CD14-positive monocyte (primary cell): ENCODE results near the gene SCUBE1. TPM values are rescaled to one million over a fixed set of nuclear protein-coding genes. Genes with fewer than 3 reads are reported as not detected.

Source experiments
- DNase-seq, 3 donors: peaks; one replicate each; pipeline ENCODE4 v3.0.0-alpha.2; 2011 to 2022
- H2AFZ ChIP-seq: 2 replicates; pipeline ENCODE4 v1.6.0; 2012; ENCODE audit warnings: mild to moderate bottlenecking, low read depth, low read length, inconsistent platforms; ENCODE audit not compliant: insufficient read depth, poor library complexity, severe bottlenecking
- H3K27ac ChIP-seq, 2 donors: 1 replicate in 1 of 2; 2 replicates in 1 of 2; pipeline ENCODE4 v1.5.1; 2012 to 2013; ENCODE audit warnings: low read length in 2 of 2, control low read depth in 1 of 2, inconsistent platforms in 1 of 2, low read depth in 1 of 2, mild to moderate bottlenecking in 1 of 2
- H3K27me3 ChIP-seq, 2 donors: one replicate each; pipeline versions ENCODE4 v1.6.0 to v1.6.1; 2011 to 2013; ENCODE audit warnings: low read length in 2 of 2; ENCODE audit not compliant: control insufficient read depth in 2 of 2, insufficient read depth in 2 of 2
- H3K36me3 ChIP-seq, 2 donors: replicated peaks in 1 of 2; 1 replicate in 1 of 2; 2 replicates in 1 of 2; pipeline versions ENCODE4 v1.5.1 to v1.6.1; 2012 to 2013; ENCODE audit warnings: low read length in 2 of 2, control low read depth in 1 of 2, inconsistent platforms in 1 of 2, mild to moderate bottlenecking in 1 of 2; ENCODE audit not compliant: insufficient read depth in 2 of 2, control insufficient read depth in 1 of 2
- H3K4me1 ChIP-seq, 2 donors: 1 replicate in 1 of 2; 2 replicates in 1 of 2; pipeline versions ENCODE4 v1.5.1 to v1.6.1; 2012 to 2013; ENCODE audit warnings: low read length in 2 of 2, control low read depth in 1 of 2, inconsistent platforms in 1 of 2, mild to moderate bottlenecking in 1 of 2, moderate library complexity in 1 of 2; ENCODE audit not compliant: insufficient read depth in 2 of 2, control insufficient read depth in 1 of 2
- H3K4me2 ChIP-seq: replicated peaks from 2 replicates; pipeline ENCODE3; 2012; ENCODE audit warnings: low read length, moderate library complexity, mild to moderate bottlenecking; ENCODE audit not compliant: poor library complexity, severe bottlenecking; ENCODE audit errors: extremely low read depth
- H3K4me3 ChIP-seq, 3 experiments: fragments of 200-600 bp in 1 of 3; sonication (generic) in 1 of 3; replicated peaks in 1 of 3; 1 replicate in 2 of 3; 2 replicates in 1 of 3; pipeline ENCODE4 v1.5.1; 2011 to 2013; ENCODE audit warnings: low read length in 3 of 3, mild to moderate bottlenecking in 3 of 3, control low read depth in 2 of 3, low read depth in 2 of 3, inconsistent platforms in 1 of 3, moderate library complexity in 1 of 3
- H3K79me2 ChIP-seq: 2 replicates; pipeline ENCODE4 v1.6.0; 2012; ENCODE audit warnings: mild to moderate bottlenecking, control low read depth, inconsistent platforms, low read length, moderate library complexity; ENCODE audit not compliant: insufficient read depth
- H3K9ac ChIP-seq: 2 replicates; pipeline ENCODE4 v1.6.0; 2017; ENCODE audit warnings: low read length, mild to moderate bottlenecking; ENCODE audit not compliant: insufficient read depth, poor library complexity, severe bottlenecking
- H3K9me3 ChIP-seq, 2 donors: replicated peaks in 1 of 2; 1 replicate in 1 of 2; 2 replicates in 1 of 2; pipeline versions ENCODE4 v1.5.1 to v1.6.1; 2012 to 2013; ENCODE audit warnings: low read length in 2 of 2, control low read depth in 1 of 2; ENCODE audit not compliant: control insufficient read depth in 1 of 2, insufficient read depth in 1 of 2
- H4K20me1 ChIP-seq: 2 replicates; pipeline ENCODE4 v1.6.0; 2012; ENCODE audit warnings: mild to moderate bottlenecking, low read length, control low read depth, moderate library complexity; ENCODE audit not compliant: insufficient read depth
- H3K27ac Mint-ChIP-seq, 7 donors: one replicate each; pipeline ENCODE4 v1.8.0; 2020; ENCODE audit warnings: mild to moderate bottlenecking in 7 of 7, mixed read lengths in 7 of 7, moderate library complexity in 6 of 7, inconsistent platforms in 2 of 7
- H3K27me3 Mint-ChIP-seq, 3 donors: one replicate each; pipeline ENCODE4 v1.8.0; 2021 to 2022; ENCODE audit warnings: low read depth in 3 of 3, mild to moderate bottlenecking in 3 of 3, mixed read lengths in 3 of 3, moderate library complexity in 3 of 3, inconsistent platforms in 1 of 3
- H3K36me3 Mint-ChIP-seq, 2 donors: one replicate each; pipeline ENCODE4 v1.8.0; 2020; ENCODE audit warnings: mixed read lengths in 2 of 2, inconsistent platforms in 1 of 2, mild to moderate bottlenecking in 1 of 2
- H3K4me1 Mint-ChIP-seq: one replicate; pipeline ENCODE4 v1.8.0; 2020; ENCODE audit warnings: mild to moderate bottlenecking, mixed read lengths
- H3K4me3 Mint-ChIP-seq, 2 donors: one replicate each; pipeline ENCODE4 v1.8.0; 2020; ENCODE audit warnings: mild to moderate bottlenecking in 2 of 2, mixed read lengths in 2 of 2, moderate library complexity in 1 of 2
- H3K9me3 Mint-ChIP-seq, 7 donors: one replicate each; pipeline ENCODE4 v1.8.0; 2020 to 2022; ENCODE audit warnings: mixed read lengths in 7 of 7, mild to moderate bottlenecking in 6 of 7, moderate library complexity in 6 of 7, inconsistent platforms in 2 of 7
- CTCF ChIP-seq: fragments of 200-600 bp; IDR thresholded peaks from one replicate; pipeline ENCODE4 v1.8.0; 2022; ENCODE audit warnings: antibody characterized with exemption, mild to moderate bottlenecking
- WGBS: methylation state at CpG from one replicate; pipeline ENCODE4 v1.1.5; 2013; ENCODE audit warnings: missing lambda C conversion rate; ENCODE audit not compliant: insufficient coverage; 5-methylcytosine and 5-hydroxymethylcytosine counted together
- intact Hi-C, 2 donors: fragments of 100-400 bp; cut with micrococcal nuclease; formaldehyde crosslinking; loops; one replicate each; pipeline versions ENCODE4 v1.15.0 to v1.15.1; 2023
- polyA plus RNA-seq, 3 donors: library from polyadenylated mRNA; depleted of rRNA in 1 of 3; unstranded in 2 of 3; stranded (reverse) in 1 of 3; fragments of 300-500 nt in 2 of 3; fragments of >200 nt in 1 of 3; fragmentation: Illumina TruSeq in 2 of 3; gene quantifications; 1 replicate in 2 of 3; 2 replicates in 1 of 3; pipeline ENCODE4 v1.2.3, GENCODE V29; 2012 to 2021

SCUBE1 gene
- polyA plus RNA-seq, 3 donors: 0.20 to 0.32 (median 0.26) TPM

- Histone ChIP-seq H3K27me3 (no peaks in the 10 kb centered on the region), H3K4me3 (no peak overlapping the region), H4K20me1 (no peaks in the 10 kb centered on the region), H3K79me2 (no peaks in the 10 kb centered on the region), H3K9ac (no peak overlapping the region), H3K9me3 (no peaks in the 10 kb centered on the region), H3K27ac (no peak overlapping the region), H3K36me3 (no peaks in the 10 kb centered on the region), H3K4me2 (no peak overlapping the region), H3K4me1 (no peaks in the 10 kb centered on the region), H2AFZ (no peak overlapping the region)
- 90% methylated on average over 7 of the region's 12 CpGs for WGBS
- intact Hi-C loops: no loop called here
- no peaks in the 10 kb centered on the region for H3K9me3 Mint-ChIP-seq
- DNase-seq: no peak
- no peak overlapping the region for H3K27ac Mint-ChIP-seq
- no peak overlapping the region for H3K4me3 Mint-ChIP-seq
- no peak for TF ChIP-seq CTCF
- peaks cover 0 to 4% (median 3%) of the 10 kb centered on the region in 3 donors for H3K27me3 Mint-ChIP-seq
- no peaks in the 10 kb centered on the region for H3K36me3 Mint-ChIP-seq
- no peaks in the 10 kb centered on the region for H3K4me1 Mint-ChIP-seq
These were observed 40.6 kb downstream of the SCUBE1 start for GRCh38 chr22:43302531-43303041.

- Histone ChIP-seq H3K4me2 (no peak overlapping the region), H4K20me1 (no peaks in the 10 kb centered on the region), H3K4me1 (no peaks in the 10 kb centered on the region), H3K9me3 (no peaks in the 10 kb centered on the region), H3K36me3 (no peaks in the 10 kb centered on the region), H3K9ac (no peak overlapping the region), H2AFZ (no peak overlapping the region), H3K79me2 (no peaks in the 10 kb centered on the region), H3K4me3 (no peak overlapping the region), H3K27ac (no peak overlapping the region), H3K27me3 (no peaks in the 10 kb centered on the region)
- no peak for DNase-seq
- H3K27me3 Mint-ChIP-seq: peaks cover 0 to 3% (median 0%) of the 10 kb centered on the region in 3 donors
- no peaks in the 10 kb centered on the region for H3K9me3 Mint-ChIP-seq
- intact Hi-C loops: no loop called here
- H3K27ac Mint-ChIP-seq: no peak overlapping the region
- TF ChIP-seq CTCF: no peak
- no peaks in the 10 kb centered on the region for H3K36me3 Mint-ChIP-seq
- no peak overlapping the region for H3K4me3 Mint-ChIP-seq
- H3K4me1 Mint-ChIP-seq: no peaks in the 10 kb centered on the region
- WGBS: 92% methylated on average over 10 of the region's 10 CpGs
These were observed 41.3 kb downstream of the SCUBE1 start for GRCh38 chr22:43301866-43302265.
